Activated T-helper 17 cell treated with anti-CD3 and anti-CD28 coated beads, Interleukin-2, amount 50 U/mL, for 72 hours (primary cell): Measurements from ENCODE around the gene OBI1. TPM values are rescaled to one million over a fixed set of nuclear protein-coding genes. Genes with fewer than 3 reads are reported as not detected.

Experiments
- ATAC-seq: fragments of 150-1000 bp; cut with Tn5 transposase; replicated peaks from 2 replicates; pipeline ENCODE4 v1.10.0; 2021; ENCODE audit warnings: mild to moderate bottlenecking, moderate library complexity
- H3K27ac Mint-ChIP-seq: one replicate; pipeline ENCODE4 v1.8.0; 2022; ENCODE audit warnings: mixed read lengths
- H3K27me3 Mint-ChIP-seq: one replicate; pipeline ENCODE4 v1.8.0; 2022; ENCODE audit warnings: mixed read lengths
- H3K36me3 Mint-ChIP-seq: one replicate; pipeline ENCODE4 v1.8.0; 2022; ENCODE audit warnings: low read depth, mild to moderate bottlenecking, mixed read lengths
- H3K4me1 Mint-ChIP-seq: one replicate; pipeline ENCODE4 v1.8.0; 2022; ENCODE audit warnings: mixed read lengths
- H3K4me3 Mint-ChIP-seq: one replicate; pipeline ENCODE4 v1.8.0; 2022; ENCODE audit warnings: mild to moderate bottlenecking, mixed read lengths
- H3K9me3 Mint-ChIP-seq: one replicate; pipeline ENCODE4 v1.8.0; 2022; ENCODE audit warnings: mixed read lengths
- total RNA-seq, 2 donors: library from RNA; stranded (reverse); gene quantifications; one replicate each; pipeline ENCODE4 v1.2.3, GENCODE V29; 2022

The OBI1 gene
- total RNA-seq, 2 donors from 2014 or later, result 11.2 to 18.5 TPM

GRCh38 chr13:78593652-78594455 lies 65.1 kb downstream of the OBI1 start:
- peaks cover 6% of the 10 kb centered on the region for H3K36me3 Mint-ChIP-seq
- H3K9me3 Mint-ChIP-seq, result peaks cover 7% of the 10 kb centered on the region
- no peaks in the 10 kb centered on the region for H3K4me1 Mint-ChIP-seq
- no peak overlapping the region for H3K4me3 Mint-ChIP-seq
- H3K27me3 Mint-ChIP-seq, result peaks cover 70% of the 10 kb centered on the region
- ATAC-seq, result no peak
- no peak overlapping the region for H3K27ac Mint-ChIP-seq

GRCh38 chr13:78593129-78593528 lies 65.8 kb downstream of the OBI1 start:
- peaks cover 6% of the 10 kb centered on the region for H3K36me3 Mint-ChIP-seq
- ATAC-seq, result no peak

GRCh38 chr13:78592584-78592983 lies 66.4 kb downstream of the OBI1 start:
- Mint-ChIP-seq H3K36me3 (peaks cover 6% of the 10 kb centered on the region), H3K4me3 (no peak overlapping the region), H3K9me3 (peaks cover 11% of the 10 kb centered on the region), H3K4me1 (no peaks in the 10 kb centered on the region), H3K27ac (no peak overlapping the region), H3K27me3 (peaks cover 75% of the 10 kb centered on the region)
- ATAC-seq, result no peak

More at GRCh38 chr13:78593129-78593528, 65.8 kb downstream of the OBI1 start:
- peaks cover 71% of the 10 kb centered on the region for H3K27me3 Mint-ChIP-seq
- no peaks in the 10 kb centered on the region for H3K4me1 Mint-ChIP-seq
- peaks cover 7% of the 10 kb centered on the region for H3K9me3 Mint-ChIP-seq
- no peak overlapping the region for H3K27ac Mint-ChIP-seq
- H3K4me3 Mint-ChIP-seq, result no peak overlapping the region

GRCh38 chr13:78589206-78589605 lies 69.7 kb downstream of the OBI1 start:
- Mint-ChIP-seq H3K4me1 (no peaks in the 10 kb centered on the region), H3K9me3 (peaks cover 11% of the 10 kb centered on the region), H3K27me3 (peaks cover 81% of the 10 kb centered on the region), H3K27ac (no peak overlapping the region), H3K36me3 (peaks cover 6% of the 10 kb centered on the region), H3K4me3 (no peak overlapping the region)
- ATAC-seq, result no peak

DNA sequence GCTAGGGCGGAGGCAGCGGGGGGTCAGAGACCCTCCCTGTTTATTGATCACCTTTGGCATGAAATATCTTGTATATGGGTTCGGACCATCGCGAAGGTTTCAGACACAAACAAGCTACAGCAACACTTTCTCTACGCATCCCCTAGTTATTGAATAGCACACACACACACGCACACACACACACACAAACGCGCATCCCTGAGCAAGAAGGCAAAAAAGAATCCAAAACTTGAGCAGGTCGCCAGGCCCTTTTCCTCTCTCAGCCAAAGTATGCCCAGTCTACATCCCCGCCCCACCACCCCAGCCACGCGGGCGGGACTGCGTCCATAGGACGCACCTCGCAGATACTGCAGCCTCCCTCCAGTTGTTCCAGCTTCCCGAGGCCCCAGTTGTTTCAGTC lies 71.6 kb downstream of the OBI1 start:
- Mint-ChIP-seq H3K36me3 (peaks cover 6% of the 10 kb centered on the region), H3K27me3 (peaks cover 76% of the 10 kb centered on the region), H3K4me1 (no peaks in the 10 kb centered on the region), H3K4me3 (no peak overlapping the region), H3K9me3 (peaks cover 11% of the 10 kb centered on the region), H3K27ac (no peak overlapping the region)
- ATAC-seq, result no peak

GRCh38 chr13:78586706-78587105 lies 72.2 kb downstream of the OBI1 start:
- no peak for ATAC-seq
- peaks cover 73% of the 10 kb centered on the region for H3K27me3 Mint-ChIP-seq
- H3K27ac Mint-ChIP-seq, result no peak overlapping the region
- peaks cover 6% of the 10 kb centered on the region for H3K36me3 Mint-ChIP-seq
- peaks cover 11% of the 10 kb centered on the region for H3K9me3 Mint-ChIP-seq
- H3K4me3 Mint-ChIP-seq, result no peak overlapping the region
- no peaks in the 10 kb centered on the region for H3K4me1 Mint-ChIP-seq

DNA sequence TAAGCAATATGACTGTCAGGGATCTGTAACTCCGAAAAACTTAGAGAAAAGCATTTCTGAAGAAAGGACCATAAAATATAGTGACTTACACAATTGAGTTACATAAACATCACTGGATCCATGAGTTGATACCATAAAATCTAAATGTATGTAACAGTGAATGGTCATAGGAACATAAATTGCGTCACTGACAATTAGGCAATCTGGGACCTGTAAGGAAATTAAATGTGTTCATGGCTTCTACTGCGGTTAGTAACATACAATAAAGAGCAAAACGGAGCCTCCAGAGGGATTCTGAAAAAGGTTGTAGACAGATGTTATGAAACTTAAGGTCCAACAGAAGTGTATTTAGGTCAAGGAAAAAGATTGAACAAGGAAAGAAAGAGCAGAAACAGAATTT lies 82.7 kb downstream of the OBI1 start:
- H3K9me3 Mint-ChIP-seq, result no peaks in the 10 kb centered on the region
- H3K4me1 Mint-ChIP-seq, result no peaks in the 10 kb centered on the region
- H3K36me3 Mint-ChIP-seq, result no peaks in the 10 kb centered on the region
- no peak overlapping the region for H3K4me3 Mint-ChIP-seq
- H3K27ac Mint-ChIP-seq, result no peak overlapping the region
- peaks cover 51% of the 10 kb centered on the region for H3K27me3 Mint-ChIP-seq
- ATAC-seq, result no peak

- Mint-ChIP-seq H3K27me3 (peaks cover 34% of the 10 kb centered on the region), H3K4me1 (no peaks in the 10 kb centered on the region), H3K36me3 (no peaks in the 10 kb centered on the region), H3K9me3 (no peaks in the 10 kb centered on the region), H3K27ac (no peak overlapping the region), H3K4me3 (no peak overlapping the region)
- ATAC-seq, result no peak
Observed at GRCh38 chr13:78572459-78572858, 86.5 kb downstream of the OBI1 start.

- no peaks in the 10 kb centered on the region for H3K4me1 Mint-ChIP-seq
Observed at GRCh38 chr13:78569029-78569428, 89.9 kb downstream of the OBI1 start.

DNA sequence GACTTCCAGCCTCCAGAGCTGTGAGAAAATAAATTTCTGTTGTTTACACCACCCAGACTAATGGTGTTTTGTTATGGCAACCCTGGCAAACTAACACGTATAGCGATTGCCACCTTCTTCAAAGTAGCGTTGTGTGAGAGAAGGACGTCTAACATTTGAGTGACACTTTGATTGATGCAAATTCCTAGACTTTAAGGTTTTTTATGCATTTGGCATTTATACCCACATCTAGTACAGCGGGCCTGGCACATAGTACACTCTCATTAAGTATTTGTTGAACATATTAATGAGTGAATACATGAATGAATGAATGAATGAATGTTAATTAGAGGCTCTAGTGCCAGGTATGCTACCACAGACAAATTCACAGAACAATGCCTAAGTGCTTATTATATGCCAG lies 92.3 kb downstream of the OBI1 start:
- Mint-ChIP-seq H3K27ac (no peak overlapping the region), H3K36me3 (no peaks in the 10 kb centered on the region), H3K4me3 (no peak overlapping the region), H3K27me3 (peaks cover 24% of the 10 kb centered on the region), H3K4me1 (no peaks in the 10 kb centered on the region), H3K9me3 (no peaks in the 10 kb centered on the region)
- ATAC-seq, result no peak

More at GRCh38 chr13:78569029-78569428, 89.9 kb downstream of the OBI1 start:
- Mint-ChIP-seq H3K4me3 (no peak overlapping the region), H3K9me3 (no peaks in the 10 kb centered on the region), H3K27me3 (peaks cover 25% of the 10 kb centered on the region), H3K36me3 (no peaks in the 10 kb centered on the region), H3K27ac (no peak overlapping the region)
- ATAC-seq, result no peak

Other genes starting within 250 kb of the OBI1 start
- under 1 TPM; 0.13 to 0.35 TPM for gene POU4F1, start 55.6 kb downstream of the OBI1 start, total RNA-seq